NK-92 (cell line): ENCODE results near the gene RPS4Y1.
"Not testable (repeated sequence)": the region's sequence is repeated elsewhere in the genome, so short reads cannot be mapped to it uniquely, and the experiment has no call there.

Source experiments
- DNase-seq: peaks from one replicate; lab custom pipeline; 2025; ENCODE audit not compliant: unreplicated experiment; lab: John Stamatoyannopoulos, UW

The RPS4Y1 gene

DNA sequence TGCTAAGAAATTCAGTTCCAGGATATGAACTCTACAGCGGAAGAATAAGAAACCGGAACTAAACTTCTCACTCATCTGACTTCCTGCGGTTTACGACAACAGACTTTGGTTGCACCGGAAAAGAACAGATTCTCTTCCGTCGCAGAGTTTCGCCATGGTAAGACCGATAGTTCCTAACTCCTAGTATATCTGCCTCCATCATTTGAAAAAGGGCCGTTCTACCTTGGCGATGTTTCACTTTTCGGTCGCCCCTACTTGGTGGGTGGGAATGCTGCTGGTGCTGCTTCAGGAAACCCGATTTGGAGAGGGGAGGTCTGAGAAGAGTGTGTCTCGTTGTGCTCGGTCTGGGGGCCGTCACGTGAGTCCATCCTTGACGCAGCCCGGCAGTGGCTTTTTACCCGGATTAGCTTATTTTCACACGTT is at the start of gene RPS4Y1:
TSS of gene RPS4Y1 (plus strand) at position 132 of the 423 bp plus-strand sequence. CDS start at position 155, 23 bp downstream.
- no peak for DNase-seq

- DNase-seq: no peak
Measured at GRCh38 chrY:2796977-2797523, 44.4 kb upstream of the RPS4Y1 start.

- no peak for DNase-seq
Measured at GRCh38 chrY:2797991-2798390, 43.4 kb upstream of the RPS4Y1 start.

- DNase-seq: no peak
Measured at GRCh38 chrY:2800246-2800645, 41.2 kb upstream of the RPS4Y1 start.

DNA sequence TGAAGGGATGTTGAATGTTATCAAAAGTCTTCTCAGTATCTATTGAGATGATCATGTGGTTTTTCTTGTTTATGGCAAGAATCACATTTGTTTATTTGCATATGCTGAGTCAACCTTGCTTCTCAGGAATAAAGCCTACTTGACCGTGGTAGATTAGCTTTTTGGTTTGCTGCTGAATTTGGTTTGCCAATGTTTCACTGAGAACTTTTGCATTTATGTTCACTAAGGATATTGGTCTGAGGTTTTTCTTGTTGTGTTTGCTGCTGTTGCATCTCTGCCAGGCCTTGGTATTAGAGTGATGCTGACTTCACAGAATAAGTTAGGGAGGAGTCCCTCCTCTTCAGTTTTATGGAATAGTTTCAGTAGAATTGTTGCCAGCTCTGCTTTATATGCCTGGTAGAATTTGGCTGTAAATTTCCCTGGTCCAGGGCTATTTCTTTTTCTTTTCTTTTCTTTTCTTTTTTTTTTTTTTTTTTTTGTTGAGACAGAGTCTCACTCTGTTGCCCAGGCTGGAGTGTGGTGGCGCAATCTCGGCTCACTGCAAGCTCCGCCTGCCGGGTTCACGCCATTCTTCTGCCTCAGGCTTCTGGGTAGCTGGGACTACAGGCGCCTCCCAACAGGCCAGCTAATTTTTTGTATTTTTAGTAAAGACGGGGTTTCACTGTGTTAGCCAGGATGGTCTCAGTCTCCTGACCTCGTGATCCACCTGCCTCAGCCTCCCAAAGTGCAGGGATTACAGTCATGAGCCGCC is 24.1 kb upstream of the RPS4Y1 start:
- DNase-seq: not testable (repeated sequence)

- no peak for DNase-seq
Measured at GRCh38 chrY:2824471-2824870, 16.9 kb upstream of the RPS4Y1 start.

GRCh38 chrY:2828497-2828896 is 12.9 kb upstream of the RPS4Y1 start:
- DNase-seq: no peak

- no peak for DNase-seq
Measured at GRCh38 chrY:2835230-2835629, 6.2 kb upstream of the RPS4Y1 start.

- DNase-seq: no peak
Measured at GRCh38 chrY:2837078-2837477, 4.3 kb upstream of the RPS4Y1 start.

DNA sequence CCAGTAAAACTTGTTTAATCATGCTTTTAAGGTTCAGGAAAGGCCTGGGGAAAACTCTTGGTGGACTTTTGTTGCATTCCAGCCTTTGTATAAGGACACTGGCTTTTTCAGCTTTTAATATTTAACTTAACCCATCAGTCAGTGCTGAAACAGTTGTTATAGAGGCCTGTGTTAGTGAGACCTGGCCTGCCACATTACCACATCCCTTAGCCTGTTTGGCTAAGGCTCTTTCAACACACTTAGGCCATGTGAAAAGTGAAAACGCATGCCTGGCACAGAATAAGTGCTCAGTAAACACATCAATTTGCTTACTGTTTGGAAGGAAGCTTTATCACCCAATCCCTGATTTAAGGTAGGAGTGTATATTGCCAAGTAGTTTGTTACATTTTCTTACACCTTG is 3.5 kb upstream of the RPS4Y1 start:
- DNase-seq: no peak

DNA sequence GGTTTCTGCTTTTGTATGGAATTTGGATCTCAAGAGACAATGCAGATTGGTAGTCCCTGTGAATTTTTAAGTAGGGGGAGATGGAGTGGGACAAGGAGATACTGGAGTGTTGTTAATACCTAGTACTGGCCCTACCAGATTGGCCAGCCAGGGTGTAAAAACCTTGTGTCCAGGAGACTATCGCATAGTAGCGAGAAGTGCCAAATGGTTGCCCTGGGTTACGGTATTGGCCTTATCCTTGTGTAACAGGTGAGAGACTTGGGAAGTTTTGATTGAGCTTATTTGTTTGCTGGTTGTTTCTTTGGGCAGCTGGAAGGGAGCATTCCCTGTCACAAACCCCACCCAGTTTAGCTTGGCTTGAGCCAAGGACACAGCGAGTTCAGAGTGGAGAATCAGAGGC is 5.4 kb downstream of the RPS4Y1 start:
- DNase-seq: no peak

- no peak for DNase-seq
Measured at GRCh38 chrY:2848384-2848783, 7.0 kb downstream of the RPS4Y1 start.

- DNase-seq: no peak
Measured at GRCh38 chrY:2849368-2849767, 8.0 kb downstream of the RPS4Y1 start.

- no peak for DNase-seq
Measured at GRCh38 chrY:2854145-2854774, 12.9 kb downstream of the RPS4Y1 start.

DNA sequence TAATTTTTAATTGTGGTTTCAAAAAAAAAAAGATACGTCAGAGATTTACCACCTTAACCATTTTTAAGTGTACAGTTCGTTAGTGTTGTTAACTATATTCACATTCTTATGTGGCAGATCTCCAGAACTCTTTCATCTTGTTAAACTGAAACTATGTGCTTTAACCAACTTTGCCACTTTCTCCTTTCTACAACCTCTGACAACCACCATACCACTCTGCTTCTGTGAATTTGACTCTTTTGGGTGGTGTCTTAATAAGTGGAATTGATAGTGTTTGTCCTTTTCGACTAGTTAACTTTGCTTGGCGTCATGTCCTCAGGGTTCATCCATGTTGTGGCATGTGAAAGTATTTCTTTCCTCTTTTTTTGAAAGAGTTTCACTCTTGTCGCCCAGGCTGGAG is 15.7 kb downstream of the RPS4Y1 start:
- DNase-seq: no peak

- no peak for DNase-seq
Measured at GRCh38 chrY:2857686-2858085, 16.3 kb downstream of the RPS4Y1 start.

DNA sequence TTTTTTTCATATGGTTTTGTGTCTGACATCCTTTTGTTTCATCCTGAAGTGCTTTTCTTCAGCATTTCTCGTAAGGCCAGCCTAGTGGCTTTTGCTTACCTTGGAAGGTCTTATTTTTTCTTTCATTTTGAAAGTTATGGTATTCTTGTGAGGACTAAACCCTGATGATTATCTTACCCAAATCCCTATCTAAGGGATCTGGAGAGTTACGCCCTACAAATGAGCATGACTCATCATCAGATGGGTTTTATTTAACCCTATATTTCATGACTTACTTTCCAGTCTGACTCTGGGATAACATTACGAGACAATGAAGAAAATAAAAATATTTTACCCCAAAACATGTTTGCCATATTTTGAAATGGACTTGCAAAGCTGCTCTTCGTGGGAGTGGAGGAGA is 18.4 kb downstream of the RPS4Y1 start:
- DNase-seq: no peak

DNA sequence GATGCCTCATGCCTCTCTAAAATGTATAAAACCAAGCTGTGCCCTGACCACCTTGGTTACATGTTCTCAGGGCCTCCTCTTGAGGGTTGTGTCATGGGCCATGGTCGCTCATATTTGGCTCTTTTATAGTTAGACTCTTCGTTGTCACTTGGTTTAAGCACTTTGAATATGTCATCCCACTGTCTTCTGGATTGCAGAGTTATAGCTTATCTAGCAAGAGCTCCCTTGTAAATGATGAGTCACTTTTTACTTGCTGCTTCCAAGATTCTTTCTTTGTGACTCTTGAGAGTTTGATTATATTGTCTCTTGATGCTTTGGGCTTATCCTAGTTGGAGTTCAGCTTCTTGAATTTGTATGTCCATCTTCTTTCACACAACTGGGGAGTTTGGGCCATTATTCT is 19.1 kb downstream of the RPS4Y1 start:
- DNase-seq: no peak

DNA sequence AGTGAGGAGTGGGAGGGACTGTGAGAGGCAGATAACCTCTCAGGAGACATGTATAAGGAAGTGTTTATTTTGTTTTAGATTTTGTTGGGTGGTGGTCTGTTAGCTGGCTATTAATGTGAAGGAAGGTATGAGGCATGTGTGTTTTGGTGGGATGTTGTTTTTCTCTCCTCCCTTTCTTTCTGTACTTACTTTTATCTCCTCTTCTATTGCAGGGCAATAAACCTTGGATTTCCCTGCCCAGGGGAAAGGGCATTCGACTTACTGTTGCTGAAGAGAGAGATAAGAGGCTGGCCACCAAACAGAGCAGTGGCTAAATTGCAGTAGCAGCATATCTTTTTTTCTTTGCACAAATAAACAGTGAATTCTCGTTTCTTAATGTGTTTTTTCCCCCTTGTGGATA is 25.2 kb downstream of the RPS4Y1 start:
- DNase-seq: no peak

GRCh38 chrY:2867469-2867868 is 26.1 kb downstream of the RPS4Y1 start:
- DNase-seq: no peak

DNA sequence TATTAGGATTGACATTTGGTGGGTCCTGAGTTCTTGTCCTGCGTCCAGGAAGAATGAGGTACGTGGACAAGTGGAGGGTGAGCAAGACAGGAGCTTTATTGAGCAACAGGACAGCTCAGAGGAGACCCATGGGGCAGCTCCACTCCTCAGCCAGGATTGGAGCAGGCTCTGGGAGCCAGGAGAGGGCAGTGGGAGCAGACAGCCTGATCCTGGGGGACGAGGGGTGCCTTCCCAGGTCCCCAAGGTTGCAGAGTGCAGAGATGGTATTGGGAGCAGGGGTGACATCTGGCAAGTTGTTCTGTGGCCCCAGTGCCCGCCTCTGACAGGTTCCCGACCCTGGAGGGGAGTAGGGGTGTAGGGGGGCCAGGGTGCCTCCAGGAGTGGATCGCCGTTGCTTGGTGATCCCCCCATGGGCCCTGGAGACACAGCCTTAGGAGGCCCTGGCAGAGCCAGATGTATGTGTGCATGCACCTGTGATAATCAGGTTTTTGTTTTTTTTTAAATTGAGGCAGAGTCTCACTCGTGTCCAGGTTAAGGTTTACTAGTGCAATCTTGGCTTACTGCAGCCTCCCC is 26.7 kb downstream of the RPS4Y1 start:
- no peak for DNase-seq

DNA sequence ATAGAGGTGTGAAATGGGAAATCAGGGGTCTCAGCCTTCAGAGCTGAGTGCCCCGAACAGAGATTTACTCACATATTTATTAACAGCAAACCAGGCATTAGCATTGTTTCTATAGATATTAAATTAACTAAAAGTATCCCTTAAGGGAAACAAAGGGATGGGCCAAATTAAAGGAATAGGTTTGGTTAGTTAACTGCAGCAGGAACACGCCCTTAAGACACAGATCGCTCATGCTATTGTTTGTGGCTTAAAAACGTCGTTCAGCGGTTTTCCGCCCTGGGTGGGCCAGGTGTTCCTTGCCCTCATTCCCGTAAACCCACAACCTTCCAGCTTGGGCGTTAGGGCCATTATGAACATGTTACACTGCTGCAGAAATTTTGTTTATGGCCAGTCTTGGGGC is 30.8 kb downstream of the RPS4Y1 start:
- DNase-seq: not testable (repeated sequence)
